Epidermal melanocyte (primary cell): ENCODE results near the gene IFNA21.
"Not testable (repeated sequence)": the region's sequence is repeated elsewhere in the genome, so short reads cannot be mapped to it uniquely, and the experiment has no call there.

Source experiments
- DNase-seq: peaks from one replicate; pipeline ENCODE4 v3.0.0; 2011; ENCODE audit warnings: low spot score; ENCODE audit not compliant: insufficient read length

The IFNA21 gene

GRCh38 chr9:21166560-21166959, at the start of gene IFNA21:
Gene IFNA21, minus strand, starts transcription at chr9:21166660. Its CDS starts 48 bp downstream, at chr9:21166612.
- not testable (repeated sequence) for DNase-seq

GRCh38 chr9:21213411-21214326, 47.2 kb upstream of the IFNA21 start:
- not testable (repeated sequence) for DNase-seq

GRCh38 chr9:21212160-21212559, 45.7 kb upstream of the IFNA21 start:
- DNase-seq: not testable (repeated sequence)

- DNase-seq: not testable (repeated sequence)
These were observed 44.3 kb upstream of the IFNA21 start for GRCh38 chr9:21210782-21211181.

- DNase-seq: no peak
These were observed 43.9 kb upstream of the IFNA21 start for GRCh38 chr9:21210311-21210710.

- not testable (repeated sequence) for DNase-seq
These were observed 40.6 kb upstream of the IFNA21 start, which contains the start of gene IFNA10 for GRCh38 chr9:21207043-21207442. Gene IFNA10, minus strand, starts transcription at chr9:21207143. Its CDS starts 46 bp downstream, at chr9:21207097.

GRCh38 chr9:21205204-21205603, 38.7 kb upstream of the IFNA21 start:
- DNase-seq: no peak

GRCh38 chr9:21202105-21202504, 35.6 kb upstream of the IFNA21 start, which contains the start of gene IFNA7:
Gene IFNA7, minus strand, starts transcription at chr9:21202205. Its CDS starts 40 bp downstream, at chr9:21202165.
- DNase-seq: not testable (repeated sequence)

- not testable (repeated sequence) for DNase-seq
These were observed 28.7 kb upstream of the IFNA21 start for GRCh38 chr9:21194867-21195776.

GRCh38 chr9:21187487-21187886, 21.0 kb upstream of the IFNA21 start, which contains the start of gene IFNA4:
Gene IFNA4, minus strand, starts transcription at chr9:21187587. Its CDS starts 56 bp downstream, at chr9:21187531.
- not testable (repeated sequence) for DNase-seq

- DNase-seq: not testable (repeated sequence)
These were observed 16.6 kb upstream of the IFNA21 start for GRCh38 chr9:21182810-21183736.

- no peak for DNase-seq
These were observed 8.2 kb upstream of the IFNA21 start for GRCh38 chr9:21174671-21175070.

- DNase-seq: no peak
These were observed 5.7 kb upstream of the IFNA21 start for GRCh38 chr9:21172156-21172555.

- no peak for DNase-seq
These were observed 4.9 kb upstream of the IFNA21 start for GRCh38 chr9:21171351-21171750.

- no peak for DNase-seq
These were observed 944 bp downstream of the IFNA21 start for GRCh38 chr9:21165516-21165915.

- no peak for DNase-seq
These were observed 6.3 kb downstream of the IFNA21 start for GRCh38 chr9:21160178-21160577.

GRCh38 chr9:21155501-21155900, 11.0 kb downstream of the IFNA21 start:
- no peak for DNase-seq

- DNase-seq: no peak
These were observed 12.3 kb downstream of the IFNA21 start for GRCh38 chr9:21154018-21154608.

- no peak for DNase-seq
These were observed 13.0 kb downstream of the IFNA21 start for GRCh38 chr9:21153336-21154017.
